ENCODE results near the gene GTF3C5.

The GTF3C5 gene

DNA sequence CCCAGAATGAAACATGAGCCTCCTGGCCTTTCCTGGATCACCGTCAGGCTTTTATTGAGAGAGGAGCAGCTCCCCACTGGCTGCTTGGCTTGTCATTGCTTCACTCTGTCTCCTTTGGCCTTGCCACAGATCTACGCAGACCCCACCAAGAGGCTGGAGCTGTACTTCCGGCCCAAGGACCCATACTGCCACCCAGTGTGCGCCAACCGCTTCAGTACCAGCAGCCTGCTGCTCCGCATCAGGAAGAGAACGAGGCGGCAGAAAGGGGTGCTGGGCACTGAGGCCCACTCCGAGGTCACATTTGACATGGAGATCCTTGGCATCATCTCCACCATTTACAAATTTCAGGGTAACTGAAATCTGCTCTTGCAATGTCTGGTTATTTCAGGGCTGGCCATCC, 11.2 kb downstream of the GTF3C5 start:
- no peak overlapping the region for H3K4me3 ChIP-seq (ENCODE audit: low read length)
- no peak for DNase-seq (ENCODE audit: low read depth)
- TF ChIP-seq, protein P1, sequence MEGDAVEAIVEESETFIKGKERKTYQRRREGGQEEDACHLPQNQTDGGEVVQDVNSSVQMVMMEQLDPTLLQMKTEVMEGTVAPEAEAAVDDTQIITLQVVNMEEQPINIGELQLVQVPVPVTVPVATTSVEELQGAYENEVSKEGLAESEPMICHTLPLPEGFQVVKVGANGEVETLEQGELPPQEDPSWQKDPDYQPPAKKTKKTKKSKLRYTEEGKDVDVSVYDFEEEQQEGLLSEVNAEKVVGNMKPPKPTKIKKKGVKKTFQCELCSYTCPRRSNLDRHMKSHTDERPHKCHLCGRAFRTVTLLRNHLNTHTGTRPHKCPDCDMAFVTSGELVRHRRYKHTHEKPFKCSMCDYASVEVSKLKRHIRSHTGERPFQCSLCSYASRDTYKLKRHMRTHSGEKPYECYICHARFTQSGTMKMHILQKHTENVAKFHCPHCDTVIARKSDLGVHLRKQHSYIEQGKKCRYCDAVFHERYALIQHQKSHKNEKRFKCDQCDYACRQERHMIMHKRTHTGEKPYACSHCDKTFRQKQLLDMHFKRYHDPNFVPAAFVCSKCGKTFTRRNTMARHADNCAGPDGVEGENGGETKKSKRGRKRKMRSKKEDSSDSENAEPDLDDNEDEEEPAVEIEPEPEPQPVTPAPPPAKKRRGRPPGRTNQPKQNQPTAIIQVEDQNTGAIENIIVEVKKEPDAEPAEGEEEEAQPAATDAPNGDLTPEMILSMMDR (IDR thresholded peaks at IDR 0.05; ENCODE audit: insufficient read depth, low read depth, low read length, missing control alignments) = no peak

DNA sequence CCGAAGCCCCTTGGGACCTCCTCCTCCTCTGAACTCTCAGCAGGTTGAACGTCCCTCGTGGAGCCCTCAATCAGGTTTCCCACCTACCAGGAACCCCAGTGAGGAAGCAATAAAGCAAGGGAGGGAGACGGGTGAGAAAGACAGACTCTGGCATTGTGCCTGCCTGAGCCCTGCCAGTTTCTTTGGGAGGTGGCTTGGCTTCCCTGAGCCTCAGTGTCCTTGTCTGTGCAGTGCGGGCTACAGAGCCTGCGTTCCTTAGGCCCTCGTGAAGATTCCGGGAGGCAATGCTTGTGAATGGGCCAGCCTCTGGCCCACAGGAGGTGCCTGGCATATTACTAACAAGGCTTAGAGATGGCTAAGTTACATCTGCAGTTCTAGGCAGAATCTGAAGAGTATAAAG, 11.9 kb downstream of the GTF3C5 start:
- H3K4me3 ChIP-seq (ENCODE audit: low read length) = no peak overlapping the region
- TF ChIP-seq, protein P1 (IDR thresholded peaks at IDR 0.05; ENCODE audit: insufficient read depth, low read depth, low read length, missing control alignments) = no peak
- no peak for DNase-seq (ENCODE audit: low read depth)

DNA sequence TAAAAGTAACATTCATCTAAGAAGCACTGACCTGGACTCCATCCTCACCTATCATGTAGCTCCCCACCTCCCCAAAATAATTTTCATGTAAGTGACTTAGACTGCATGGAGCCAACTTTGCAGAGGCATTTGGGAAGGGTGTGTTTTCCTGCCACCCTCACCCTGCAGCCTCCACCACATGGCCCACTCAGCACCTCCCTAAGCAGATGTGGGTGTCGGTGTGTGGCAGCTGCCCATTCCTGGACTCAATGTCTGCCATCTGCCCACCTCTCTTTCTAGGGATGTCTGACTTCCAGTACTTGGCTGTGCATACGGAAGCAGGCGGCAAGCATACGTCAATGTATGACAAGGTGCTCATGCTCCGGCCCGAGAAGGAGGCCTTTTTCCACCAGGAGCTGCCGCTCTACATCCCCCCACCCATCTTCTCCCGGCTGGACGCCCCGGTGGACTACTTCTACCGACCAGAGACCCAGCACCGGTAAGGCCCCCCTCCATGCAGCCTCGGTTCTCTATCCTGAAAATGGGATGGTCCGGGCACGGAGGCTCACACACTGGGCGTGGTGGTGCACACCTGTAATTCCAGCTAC, 12.7 kb downstream of the GTF3C5 start:
- no peak overlapping the region for H3K4me3 ChIP-seq (ENCODE audit: low read length)
- no peak for DNase-seq (ENCODE audit: low read depth)
- TF ChIP-seq, protein P1 (IDR thresholded peaks at IDR 0.05; ENCODE audit: insufficient read depth, low read depth, low read length, missing control alignments) = no peak

DNA sequence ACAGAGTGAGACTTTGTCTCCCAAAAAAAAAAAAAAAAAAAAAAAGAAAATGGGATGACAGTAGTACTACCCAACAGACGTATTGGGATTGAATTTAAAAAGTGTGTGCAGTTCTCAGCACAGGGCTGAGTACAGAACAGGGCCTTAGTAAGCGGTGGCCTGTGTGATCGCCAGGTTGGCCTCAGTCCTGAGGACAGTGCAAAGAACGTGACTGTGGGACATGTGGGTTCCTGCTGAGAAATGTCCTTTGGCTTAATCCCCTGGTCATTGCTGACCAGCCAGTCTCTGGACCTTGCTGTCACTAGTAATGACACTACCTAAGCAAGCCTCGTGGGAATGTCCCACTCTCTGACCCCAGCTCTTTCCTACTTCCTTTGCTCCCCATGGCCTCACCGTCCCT, 13.3 kb downstream of the GTF3C5 start:
- TF ChIP-seq, protein P1 (IDR thresholded peaks at IDR 0.05; ENCODE audit: insufficient read depth, low read depth, low read length, missing control alignments) = no peak
- DNase-seq (ENCODE audit: low read depth) = no peak
- no peak overlapping the region for H3K4me3 ChIP-seq (ENCODE audit: low read length)

DNA sequence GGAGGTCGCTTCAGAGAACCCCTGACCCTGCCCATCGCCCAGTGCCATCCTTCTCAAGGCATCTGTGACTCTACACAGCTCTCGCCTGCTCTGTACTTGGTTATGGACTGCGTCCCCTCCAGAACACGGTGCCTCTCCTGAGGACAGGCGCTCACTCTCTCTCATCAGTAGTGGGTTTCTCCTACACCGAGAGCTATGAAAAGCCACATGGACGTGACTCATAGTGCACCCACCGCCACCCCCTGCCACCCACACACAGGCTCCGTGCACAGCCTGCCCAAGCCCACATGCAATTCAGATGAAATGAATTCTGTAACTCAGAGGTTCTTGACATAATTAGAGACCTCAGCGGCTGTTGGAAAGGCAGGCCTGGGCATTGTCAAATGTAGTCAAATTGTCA, 13.9 kb downstream of the GTF3C5 start:
- TF ChIP-seq, protein P1 (IDR thresholded peaks at IDR 0.05; ENCODE audit: insufficient read depth, low read depth, low read length, missing control alignments) = no peak
- no peak overlapping the region for H3K4me3 ChIP-seq (ENCODE audit: low read length)
- DNase-seq (ENCODE audit: low read depth) = no peak

DNA sequence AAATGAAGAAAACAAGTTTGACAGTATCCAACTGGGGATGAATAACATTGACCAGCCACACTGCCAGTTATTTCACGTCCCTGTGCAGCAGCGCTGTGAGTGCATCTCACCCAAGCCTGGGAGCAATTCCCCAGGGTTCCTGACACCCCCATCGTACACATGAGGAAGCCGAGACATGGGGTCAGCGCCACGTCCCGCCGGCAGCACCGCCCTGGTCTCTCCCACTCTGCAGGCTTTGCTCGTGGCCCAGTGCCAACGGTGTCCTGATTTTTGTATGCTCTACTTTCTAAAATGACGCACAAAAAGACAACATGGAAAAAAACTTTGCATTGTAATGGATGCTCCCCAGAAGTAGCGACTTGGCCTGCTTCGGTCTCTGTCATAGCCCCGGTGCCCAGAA, 14.3 kb downstream of the GTF3C5 start:
- DNase-seq (ENCODE audit: low read depth) = no peak
- no peak overlapping the region for H3K4me3 ChIP-seq (ENCODE audit: low read length)
- TF ChIP-seq, protein P1 (IDR thresholded peaks at IDR 0.05; ENCODE audit: insufficient read depth, low read depth, low read length, missing control alignments) = no peak

DNA sequence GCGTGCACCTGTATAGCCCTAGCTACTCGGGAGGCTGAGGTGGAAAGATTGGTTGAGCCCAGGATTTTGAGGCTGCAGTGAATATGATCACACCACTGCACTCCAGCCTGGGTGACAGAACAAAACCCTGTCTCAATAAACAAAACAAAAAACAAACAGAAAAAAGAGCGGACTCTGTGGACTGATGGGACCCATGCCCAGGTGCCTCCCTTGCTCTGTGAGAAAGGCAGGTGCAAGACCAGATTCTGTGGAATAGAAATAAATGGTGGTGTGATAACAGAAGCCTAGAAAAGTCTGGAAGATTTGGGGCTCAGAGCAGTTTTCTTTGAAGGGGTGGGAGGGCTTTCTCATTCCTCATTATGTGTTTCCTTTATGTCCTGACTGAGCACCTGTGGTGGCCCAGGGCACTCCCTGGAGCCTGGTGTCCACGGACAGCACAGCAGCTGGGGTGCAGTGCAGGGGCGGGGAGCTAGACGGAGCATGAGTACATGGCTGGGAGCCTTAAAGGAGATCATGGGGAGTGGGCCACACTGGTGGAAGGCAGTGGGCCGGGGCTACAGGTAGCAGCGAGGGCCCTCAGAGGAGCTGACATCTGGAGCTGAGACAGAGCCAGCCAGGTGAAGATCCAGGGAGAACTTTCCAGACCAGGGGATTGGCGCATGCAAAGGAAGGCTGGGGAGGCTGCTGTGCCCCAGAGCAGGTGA, 15.6 kb downstream of the GTF3C5 start:
- TF ChIP-seq, protein P1 (IDR thresholded peaks at IDR 0.05; ENCODE audit: insufficient read depth, low read depth, low read length, missing control alignments) = no peak
- H3K4me3 ChIP-seq (ENCODE audit: low read length) = no peak overlapping the region
- no peak for DNase-seq (ENCODE audit: low read depth)

Measured in epithelial cell of esophagus (primary cell).